ENCODE data around the gene RABL6.

RABL6 gene

GRCh38 chr9:136844761-136845464 is 37.2 kb downstream of the RABL6 start:
- H3K4me3 ChIP-seq (ENCODE audit: low read depth, low read length): no peak overlapping the region
- DNase-seq (ENCODE audit: low read depth, low spot score): no peak
- TF ChIP-seq CTCF (IDR thresholded peaks at IDR 0.05; ENCODE audit: low read depth, low read length): no peak
- in situ Hi-C loops (cut with HindIII; ENCODE audit: low sequenced_read_pairs): no loop called here

- no peak overlapping the region for H3K4me3 ChIP-seq (ENCODE audit: low read depth, low read length)
- no peak for TF ChIP-seq CTCF (IDR thresholded peaks at IDR 0.05; ENCODE audit: low read depth, low read length)
- in situ Hi-C loops (cut with HindIII; ENCODE audit: low sequenced_read_pairs): no loop called here
- no peak for DNase-seq (ENCODE audit: low read depth, low spot score)
These were observed 37.9 kb downstream of the RABL6 start for GRCh38 chr9:136845465-136846260.

GRCh38 chr9:136846376-136847087 is 38.8 kb downstream of the RABL6 start:
- DNase-seq (ENCODE audit: low read depth, low spot score): no peak
- TF ChIP-seq CTCF (IDR thresholded peaks at IDR 0.05; ENCODE audit: low read depth, low read length): no peak
- in situ Hi-C loops (cut with HindIII; ENCODE audit: low sequenced_read_pairs): no loop called here
- H3K4me3 ChIP-seq (ENCODE audit: low read depth, low read length): no peak overlapping the region

GRCh38 chr9:136847088-136847825 is 39.5 kb downstream of the RABL6 start:
- no peak for TF ChIP-seq CTCF (IDR thresholded peaks at IDR 0.05; ENCODE audit: low read depth, low read length)
- DNase-seq (ENCODE audit: low read depth, low spot score): peak; percentile 61
- peak overlapping the region; percentile 86 for H3K4me3 ChIP-seq (ENCODE audit: low read depth, low read length)
- in situ Hi-C loops (cut with HindIII; ENCODE audit: low sequenced_read_pairs): no loop called here

- H3K4me3 ChIP-seq (ENCODE audit: low read depth, low read length): peak overlapping the region; percentile 86
- in situ Hi-C loops (cut with HindIII; ENCODE audit: low sequenced_read_pairs): no loop called here
- DNase-seq (ENCODE audit: low read depth, low spot score): peak; percentile 83
- no peak for TF ChIP-seq CTCF (IDR thresholded peaks at IDR 0.05; ENCODE audit: low read depth, low read length)
These were observed 40.2 kb downstream of the RABL6 start for GRCh38 chr9:136847826-136848392.

Measured in astrocyte of the spinal cord (primary cell).